A673 (cell line): ENCODE data around the gene MECR. TPM values are rescaled to one million over a fixed set of nuclear protein-coding genes. Genes with fewer than 3 reads are reported as not detected.

ENCODE experiments used
- BruUV-seq: library from RNA; stranded (reverse); fragments of 400-500 nt; replicated peaks from 2 replicates; lab custom pipeline; 2021; lab: Mats Ljungman, UMichigan
- CTCF ChIA-PET: fragments of 300-600 bp; sonication (Branson Sonifier 250); formaldehyde crosslinking; loops from one replicate; lab custom pipeline; 2022; ENCODE audit warnings: antibody characterized with exemption; lab: Charles Lee
- POLR2A ChIA-PET: fragments of 300-600 bp; sonication (Branson Sonifier 250); formaldehyde crosslinking; loops from one replicate; lab custom pipeline; 2022; ENCODE audit warnings: antibody characterized with exemption; ENCODE audit not compliant: low non-redundant PET; lab: Charles Lee
- DNase-seq: peaks from one replicate; pipeline ENCODE4 v3.0.0-alpha.2; 2015; ENCODE audit warnings: low spot score
- H3K27ac ChIP-seq: fragments of 200-600 bp; sonication (generic); 2 replicates; pipeline ENCODE4 v1.5.1; 2016; ENCODE audit warnings: mixed run types, low read depth, mild to moderate bottlenecking, mixed read lengths, antibody characterized with exemption, low read length; ENCODE audit not compliant: poor library complexity, severe bottlenecking
- H3K27me3 ChIP-seq: fragments of 200-600 bp; sonication (generic); replicated peaks from 2 replicates; pipeline ENCODE4 v1.6.1; 2017; ENCODE audit warnings: mixed run types, low read depth, mild to moderate bottlenecking, mixed read lengths, antibody characterized with exemption, low read length; ENCODE audit not compliant: insufficient read depth, poor library complexity
- H3K36me3 ChIP-seq: fragments of 200-600 bp; sonication (generic); 2 replicates; pipeline ENCODE4 v1.6.1; 2016; ENCODE audit warnings: mixed run types, mild to moderate bottlenecking, mixed read lengths, antibody characterized with exemption, low read length; ENCODE audit not compliant: insufficient read depth, poor library complexity, severe bottlenecking
- H3K4me1 ChIP-seq: fragments of 200-600 bp; sonication (generic); 2 replicates; pipeline ENCODE4 v1.6.1; 2017; ENCODE audit warnings: mixed run types, mild to moderate bottlenecking, mixed read lengths, antibody characterized with exemption, low read length; ENCODE audit not compliant: insufficient read depth, poor library complexity, severe bottlenecking
- H3K4me3 ChIP-seq: fragments of 200-600 bp; sonication (generic); 2 replicates; pipeline ENCODE4 v1.5.1; 2016; ENCODE audit warnings: low read depth, mixed run types, mild to moderate bottlenecking, mixed read lengths, low read length; ENCODE audit not compliant: poor library complexity, severe bottlenecking
- H3K9me3 ChIP-seq: fragments of 200-600 bp; sonication (generic); 2 replicates; pipeline ENCODE4 v1.6.1; 2016; ENCODE audit warnings: mixed run types, low read depth, mild to moderate bottlenecking, mixed read lengths, antibody characterized with exemption, low read length; ENCODE audit not compliant: poor library complexity, severe bottlenecking
- CTCF ChIP-seq: fragments of 300-800, 200-600 bp; sonication (generic); conservative IDR thresholded peaks from 2 replicates; pipeline ENCODE4 v1.5.1; 2017; ENCODE audit warnings: low read depth, mild to moderate bottlenecking, antibody characterized with exemption, low read length, moderate library complexity, mixed read lengths
- EZH2 ChIP-seq: fragments of 200-600 bp; sonication (generic); IDR thresholded peaks from 2 replicates; pipeline ENCODE4 v1.6.1; 2017; ENCODE audit warnings: borderline replicate concordance, low read depth, mild to moderate bottlenecking, mixed read lengths, antibody characterized with exemption, low read length; ENCODE audit not compliant: poor library complexity, severe bottlenecking
- intact Hi-C: fragments of 100-400 bp; cut with micrococcal nuclease; formaldehyde crosslinking; loops from one replicate; pipeline ENCODE4 v1.10.0; 2022; ENCODE audit not compliant: unreplicated experiment
- total RNA-seq: library from RNA; stranded (reverse); gene quantifications from 2 replicates; pipeline ENCODE4 v1.2.3, GENCODE V29; 2021

Gene MECR
- total RNA-seq, 1 experiment from 2014 or later = 39.0 TPM

GRCh38 chr1:29255134-29255666 lies 24.5 kb upstream of the MECR start:
- no peaks in the 10 kb centered on the region for H3K36me3 ChIP-seq
- no peaks in the 10 kb centered on the region for H3K27me3 ChIP-seq
- ChIA-PET POLR2A (no interaction called here), CTCF (no interaction called here)
- intact Hi-C loops = no loop called here
- no peak for DNase-seq
- H3K4me1 ChIP-seq = peaks cover 19% of the 10 kb centered on the region
- no TSS peak for BruUV-seq
- H3K27ac ChIP-seq = no peak overlapping the region
- no peak overlapping the region for H3K4me3 ChIP-seq
- H3K9me3 ChIP-seq = no peaks in the 10 kb centered on the region
- no peak for TF ChIP-seq EZH2
- TF ChIP-seq CTCF = no peak

- H3K36me3 ChIP-seq = no peaks in the 10 kb centered on the region
- BruUV-seq = no TSS peak
- H3K27ac ChIP-seq = no peak overlapping the region
- intact Hi-C loops = no loop called here
- ChIA-PET CTCF (no interaction called here), POLR2A (no interaction called here)
- TF ChIP-seq EZH2 = no peak
- no peak for TF ChIP-seq CTCF
- H3K4me3 ChIP-seq = no peak overlapping the region
- H3K27me3 ChIP-seq = no peaks in the 10 kb centered on the region
- DNase-seq = no peak
- H3K4me1 ChIP-seq = peaks cover 22% of the 10 kb centered on the region
- no peaks in the 10 kb centered on the region for H3K9me3 ChIP-seq
Measured at GRCh38 chr1:29254346-29254745, 23.6 kb upstream of the MECR start.

GRCh38 chr1:29253180-29253579 lies 22.4 kb upstream of the MECR start:
- H3K4me3 ChIP-seq = no peak overlapping the region
- no peak for DNase-seq
- no peaks in the 10 kb centered on the region for H3K36me3 ChIP-seq
- H3K27ac ChIP-seq = no peak overlapping the region
- TF ChIP-seq CTCF (no peak), EZH2 (no peak)
- peaks cover 28% of the 10 kb centered on the region for H3K4me1 ChIP-seq
- intact Hi-C loops = no loop called here
- CTCF ChIA-PET = no interaction called here
- H3K9me3 ChIP-seq = no peaks in the 10 kb centered on the region
- H3K27me3 ChIP-seq = no peaks in the 10 kb centered on the region
- POLR2A ChIA-PET = no interaction called here
- no TSS peak for BruUV-seq
